GM19324 (cell line): ENCODE data around the gene SLC2A4RG.

ENCODE experiments used
- ATAC-seq: cut with Tn5 transposase; IDR thresholded peaks from one replicate; pipeline ENCODE4 v1.9.1; 2021; ENCODE audit warnings: mild to moderate bottlenecking, moderate library complexity; ENCODE audit not compliant: unreplicated experiment, low FRiP score

Gene SLC2A4RG

GRCh38 chr20:63698739-63699465 lies 40.7 kb upstream of the SLC2A4RG start:
- no peak for ATAC-seq

GRCh38 chr20:63699466-63700198 lies 39.9 kb upstream of the SLC2A4RG start:
- no peak for ATAC-seq

DNA sequence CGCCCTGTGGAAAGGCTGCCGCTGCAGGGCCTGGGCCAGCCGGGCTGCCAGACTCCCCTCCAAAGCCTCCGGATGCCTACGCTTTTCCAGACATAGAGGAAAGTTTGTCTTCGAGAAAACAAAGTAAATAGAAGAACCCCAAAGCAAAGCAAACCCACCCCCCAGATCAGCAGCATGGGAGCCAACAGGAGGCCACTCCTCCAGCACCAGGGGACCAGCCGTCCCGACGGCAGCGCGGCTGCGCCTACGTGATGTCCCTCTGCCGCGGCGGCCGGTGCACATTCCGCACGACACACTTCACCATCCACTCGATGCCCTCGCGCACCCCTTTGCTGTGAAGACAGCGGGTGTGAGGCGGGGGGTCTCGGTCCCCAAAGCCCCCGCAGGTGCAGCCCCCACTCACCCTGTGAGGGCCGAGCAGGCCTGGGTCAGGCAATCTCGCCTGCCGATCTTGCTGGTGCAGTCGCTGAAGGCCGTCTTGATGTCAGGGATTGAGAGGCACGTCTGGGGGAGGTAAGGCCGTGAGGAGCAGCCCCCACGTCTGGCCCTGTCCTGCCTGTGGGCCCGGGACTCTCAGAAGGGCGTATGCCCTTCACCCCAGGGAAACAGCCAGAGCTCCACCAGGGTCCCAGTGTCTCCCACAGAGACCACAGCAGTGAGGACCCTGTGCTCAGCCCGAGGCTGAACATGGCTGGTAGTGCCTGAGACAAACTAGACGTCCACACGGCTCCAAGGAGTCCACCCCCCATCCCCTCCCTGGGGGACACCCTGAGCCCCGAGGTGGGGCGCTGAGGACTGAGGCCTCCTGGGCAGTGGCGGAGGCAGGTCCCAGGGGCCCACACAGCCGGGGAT lies 39.2 kb upstream of the SLC2A4RG start:
- ATAC-seq: no peak

GRCh38 chr20:63701051-63701328 lies 38.6 kb upstream of the SLC2A4RG start:
- ATAC-seq: no peak

DNA sequence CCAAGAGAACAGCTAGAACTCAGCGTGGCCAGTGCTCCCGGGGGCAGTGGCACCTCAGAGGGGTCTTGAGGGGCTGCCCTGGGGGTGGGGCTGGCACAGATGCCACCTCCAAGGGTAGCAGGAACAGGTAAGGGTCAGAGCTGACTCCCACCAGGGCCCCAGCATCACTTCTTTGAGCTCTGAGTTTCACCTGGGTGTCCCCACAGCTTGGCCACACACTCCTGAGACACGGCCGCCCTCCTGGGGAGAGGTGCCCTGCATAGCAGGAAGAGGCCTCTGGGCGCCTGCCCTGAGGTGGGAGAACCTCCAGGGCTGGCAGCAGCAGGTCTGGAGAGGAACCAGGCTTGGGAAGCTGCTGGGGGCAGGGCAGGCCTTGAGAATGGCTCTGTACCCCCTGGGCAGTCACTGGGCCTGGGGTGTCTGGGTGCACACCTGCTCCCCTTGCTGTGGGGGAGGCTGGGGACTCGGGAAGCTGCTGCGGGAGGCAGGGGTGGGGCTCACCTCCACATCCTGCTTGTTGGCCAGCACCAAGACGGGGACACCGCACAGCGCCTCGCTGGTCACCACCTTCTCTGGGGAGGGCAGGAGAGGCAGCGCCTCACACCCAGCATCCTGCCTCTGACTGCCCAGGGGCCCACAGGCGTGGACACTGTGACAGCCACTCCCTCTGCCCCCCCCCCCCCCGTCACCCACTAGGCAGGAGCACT lies 38.1 kb upstream of the SLC2A4RG start:
- no peak for ATAC-seq

DNA sequence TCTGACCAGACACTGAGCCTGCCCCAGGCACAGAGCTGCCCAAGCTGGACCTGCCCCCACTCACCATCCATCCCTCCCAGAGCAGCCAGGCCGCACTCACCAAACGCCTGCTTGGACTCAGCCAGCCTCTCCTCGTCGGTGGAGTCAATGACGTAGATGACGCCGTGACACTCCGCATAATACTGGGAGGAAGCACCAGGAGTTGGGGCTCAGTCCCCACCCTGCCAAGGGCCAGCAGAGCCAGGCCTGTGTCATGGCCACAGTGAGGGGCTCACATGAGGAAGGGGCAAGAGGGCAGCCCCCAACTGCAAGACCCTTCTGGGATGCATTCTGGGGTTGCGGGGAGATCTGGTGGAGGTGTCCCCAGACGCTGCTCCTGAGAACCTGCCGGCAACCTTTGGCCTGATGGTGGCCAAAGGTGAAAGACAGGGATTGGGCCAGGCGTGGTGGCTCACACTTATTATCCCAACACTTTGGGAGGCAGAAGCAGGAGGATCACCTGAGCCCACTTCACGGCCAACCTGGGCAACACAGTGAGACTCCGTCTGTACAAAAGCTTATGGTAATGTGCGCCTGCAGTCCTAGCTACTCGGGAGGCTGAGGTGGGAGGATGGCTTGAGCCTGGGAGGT lies 37.4 kb upstream of the SLC2A4RG start:
- ATAC-seq: no peak

- ATAC-seq: no peak
These were observed 36.7 kb upstream of the SLC2A4RG start for GRCh38 chr20:63702751-63703470.

DNA sequence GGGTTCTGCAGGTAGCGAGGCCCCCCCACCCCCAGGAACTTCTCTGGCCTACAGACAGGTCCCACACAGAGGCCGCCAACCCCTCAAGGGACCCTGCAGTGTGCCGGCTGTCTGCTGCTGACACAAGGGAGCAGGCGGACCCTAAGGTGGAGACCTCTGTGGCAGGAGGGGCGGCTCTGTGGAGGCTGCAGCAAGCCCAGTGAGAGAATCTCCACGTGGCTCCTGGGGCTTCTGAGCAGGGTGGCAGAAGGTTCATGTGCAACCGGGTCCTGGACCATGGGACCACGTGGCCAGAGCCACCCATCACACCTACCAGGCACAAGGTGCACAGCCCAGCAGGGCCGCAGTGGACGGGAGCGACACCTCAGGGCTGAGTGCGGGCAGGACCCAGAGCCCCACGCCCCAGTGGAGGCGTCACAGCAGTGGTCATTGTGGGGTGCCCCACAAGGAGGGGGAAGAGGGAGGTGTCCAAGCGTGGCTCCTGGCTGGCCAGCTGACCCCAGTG lies 36.1 kb upstream of the SLC2A4RG start:
- no peak for ATAC-seq

GRCh38 chr20:63703976-63704748 lies 35.4 kb upstream of the SLC2A4RG start:
- ATAC-seq: no peak

- ATAC-seq: no peak
These were observed 34.8 kb upstream of the SLC2A4RG start for GRCh38 chr20:63704749-63705117.

DNA sequence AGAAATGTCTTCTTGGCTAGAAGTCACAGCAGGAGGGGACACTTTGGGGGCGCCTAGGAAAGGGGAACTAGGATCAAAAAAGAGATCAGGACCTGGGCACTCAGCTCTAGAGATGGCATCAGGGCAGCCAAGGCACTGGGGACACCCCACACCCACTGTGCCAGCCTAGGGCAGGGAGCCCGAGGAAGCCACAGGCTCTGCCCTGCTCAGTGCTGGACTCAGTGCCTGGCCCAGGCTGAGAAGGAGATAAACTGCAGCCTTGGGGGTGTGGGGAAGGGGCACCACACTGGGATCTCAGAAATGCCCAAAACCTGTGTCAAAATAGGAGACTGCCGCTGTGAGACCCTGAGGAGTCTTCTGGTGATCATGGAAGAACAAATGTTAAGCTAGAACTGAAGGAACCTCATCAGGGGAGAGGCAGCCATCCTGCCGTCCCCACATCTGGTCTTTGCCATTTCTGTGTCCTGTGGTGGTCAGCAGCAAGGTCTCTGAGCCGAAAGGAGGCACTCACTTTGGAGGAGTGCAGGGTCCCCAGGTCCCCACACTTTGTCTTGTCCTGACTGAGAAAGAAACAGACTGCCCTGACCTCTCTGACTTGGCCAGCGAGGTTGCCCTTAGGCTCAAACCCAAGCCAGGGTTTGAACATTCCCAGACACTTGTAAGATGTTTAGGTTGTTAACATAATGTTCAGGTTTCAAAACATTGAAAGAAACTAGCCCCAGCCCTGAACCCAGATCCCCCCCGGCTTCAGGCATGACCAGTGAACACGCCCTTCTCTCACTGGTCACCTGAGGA lies 34.1 kb upstream of the SLC2A4RG start:
- no peak for ATAC-seq

- ATAC-seq: no peak
These were observed 33.4 kb upstream of the SLC2A4RG start for GRCh38 chr20:63706027-63706695.

DNA sequence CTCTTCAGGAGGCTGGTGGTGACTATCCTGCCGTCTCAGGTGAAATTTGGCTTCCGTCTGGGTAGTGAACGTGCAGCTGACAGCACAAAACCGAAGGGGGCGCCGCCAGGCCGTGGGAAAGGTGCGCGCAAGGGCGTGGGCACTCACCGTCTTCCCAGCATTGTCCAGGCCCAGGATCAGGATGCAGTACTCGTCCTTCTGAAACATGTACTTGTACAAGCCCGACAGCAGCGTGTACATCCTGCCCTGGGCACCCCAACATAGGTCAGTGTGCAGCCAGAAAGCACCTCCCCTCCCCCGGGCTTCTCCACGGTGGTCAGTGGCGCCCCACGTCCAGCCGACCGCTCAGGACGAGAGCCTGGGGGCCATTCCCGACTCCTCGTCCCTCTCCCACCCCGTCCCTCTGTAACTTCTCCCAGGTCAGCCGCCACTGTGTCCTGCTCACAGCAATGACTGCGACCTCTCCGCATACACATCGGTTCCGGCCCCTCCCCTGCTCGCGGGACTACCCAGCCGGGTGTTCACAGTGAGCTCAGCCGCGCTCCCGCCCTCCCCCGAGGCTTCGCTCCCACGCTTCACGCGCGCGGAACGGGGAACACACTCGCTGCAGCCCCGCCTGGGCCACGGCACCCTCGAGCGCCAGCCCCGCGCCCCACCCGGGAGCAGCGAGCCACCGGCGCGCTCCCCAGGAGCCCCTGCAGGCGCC lies 32.6 kb upstream of the SLC2A4RG start:
- peak; percentile 28 for ATAC-seq

- peak; percentile 73 for ATAC-seq
These were observed 31.8 kb upstream of the SLC2A4RG start, which contains the start of the genes ARFRP1 and ZGPAT for GRCh38 chr20:63707558-63708300. ARFRP1 (minus strand) TSS chr20:63707976; CDS start chr20:63707091, 885 bp downstream. ZGPAT (plus strand) TSS chr20:63708039; CDS start chr20:63708581, 542 bp downstream.

DNA sequence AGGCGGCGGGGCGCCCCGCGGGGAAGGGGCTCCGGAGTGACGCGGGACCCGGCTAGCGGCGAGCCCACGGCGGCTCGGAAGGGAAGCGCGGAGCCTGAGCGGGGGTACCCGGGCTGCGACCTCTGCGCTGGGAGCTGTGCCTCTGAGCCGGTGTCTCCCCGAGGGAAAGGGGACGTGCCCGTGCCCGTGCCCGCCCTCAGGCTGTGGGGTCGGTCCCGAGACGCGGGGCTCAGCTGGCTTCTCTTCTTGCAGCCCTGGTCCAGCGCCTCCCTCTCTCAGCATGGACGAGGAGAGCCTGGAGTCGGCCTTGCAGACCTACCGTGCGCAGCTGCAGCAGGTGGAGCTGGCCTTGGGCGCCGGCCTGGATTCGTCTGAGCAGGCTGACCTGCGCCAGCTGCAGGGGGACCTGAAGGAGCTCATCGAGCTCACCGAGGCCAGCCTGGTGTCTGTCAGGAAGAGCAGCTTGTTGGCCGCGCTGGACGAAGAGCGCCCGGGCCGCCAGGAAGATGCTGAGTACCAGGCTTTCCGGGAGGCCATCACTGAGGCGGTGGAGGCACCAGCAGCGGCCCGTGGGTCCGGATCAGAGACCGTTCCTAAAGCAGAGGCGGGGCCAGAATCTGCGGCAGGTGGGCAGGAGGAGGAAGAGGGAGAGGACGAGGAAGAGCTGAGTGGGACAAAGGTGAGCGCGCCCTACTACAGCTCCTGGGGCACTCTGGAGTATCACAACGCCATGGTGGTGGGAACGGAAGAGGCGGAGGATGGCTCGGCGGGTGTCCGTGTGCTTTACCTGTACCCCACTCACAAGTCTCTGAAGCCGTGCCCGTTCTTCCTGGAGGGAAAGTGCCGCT lies 31.1 kb upstream of the SLC2A4RG start:
- peak; percentile 8 for ATAC-seq
